ENCODE results near the gene ANK2.

DNA sequence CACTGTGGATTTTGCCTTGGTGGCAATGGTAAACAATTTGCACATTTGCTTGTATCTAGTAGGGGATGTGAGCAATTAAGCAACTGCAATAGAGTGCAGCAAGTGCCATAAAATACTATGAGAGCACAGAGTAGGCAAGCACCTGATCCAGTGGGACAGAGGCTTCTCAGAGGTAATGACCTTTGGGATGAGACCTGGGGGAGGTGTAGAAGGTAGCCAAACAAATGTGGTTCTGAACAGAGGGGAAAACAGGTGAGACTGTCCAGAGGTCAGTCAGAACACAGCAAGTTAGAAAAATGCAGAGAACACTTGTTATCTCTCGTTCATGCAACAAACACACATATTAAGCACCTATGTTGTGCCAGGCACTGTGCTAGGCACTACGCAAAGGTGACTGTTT lies 21.4 kb upstream of the ANK2 start:
- no peak for TF ChIP-seq CTCF (IDR thresholded peaks at IDR 0.05 in 8 of 11, conservative IDR thresholded peaks at IDR 0.05 in 3 of 11)
- TF ChIP-seq POLR2A (IDR thresholded peaks at IDR 0.05) = no peak
- TF ChIP-seq POLR2AphosphoS5 (IDR thresholded peaks at IDR 0.05) = no peak
